ENCODE results near the gene ALDOC.
A peak's percentile ranks its signal among the peaks of the same experiment; 100 is the strongest.

ALDOC gene

GRCh38 chr17:28552176-28552999, 24.3 kb downstream of the ALDOC start, which contains the start of gene UNC119:
Gene UNC119, minus strand, starts transcription at chr17:28552624. Its CDS starts 67 bp downstream, at chr17:28552557.
- peak; percentile 61 for DNase-seq (ENCODE audit: low read depth)

- DNase-seq (ENCODE audit: low read depth) = no peak
These were observed 25.1 kb downstream of the ALDOC start for GRCh38 chr17:28551421-28552175.

GRCh38 chr17:28550858-28551257, 25.8 kb downstream of the ALDOC start:
- DNase-seq (ENCODE audit: low read depth) = no peak

DNA sequence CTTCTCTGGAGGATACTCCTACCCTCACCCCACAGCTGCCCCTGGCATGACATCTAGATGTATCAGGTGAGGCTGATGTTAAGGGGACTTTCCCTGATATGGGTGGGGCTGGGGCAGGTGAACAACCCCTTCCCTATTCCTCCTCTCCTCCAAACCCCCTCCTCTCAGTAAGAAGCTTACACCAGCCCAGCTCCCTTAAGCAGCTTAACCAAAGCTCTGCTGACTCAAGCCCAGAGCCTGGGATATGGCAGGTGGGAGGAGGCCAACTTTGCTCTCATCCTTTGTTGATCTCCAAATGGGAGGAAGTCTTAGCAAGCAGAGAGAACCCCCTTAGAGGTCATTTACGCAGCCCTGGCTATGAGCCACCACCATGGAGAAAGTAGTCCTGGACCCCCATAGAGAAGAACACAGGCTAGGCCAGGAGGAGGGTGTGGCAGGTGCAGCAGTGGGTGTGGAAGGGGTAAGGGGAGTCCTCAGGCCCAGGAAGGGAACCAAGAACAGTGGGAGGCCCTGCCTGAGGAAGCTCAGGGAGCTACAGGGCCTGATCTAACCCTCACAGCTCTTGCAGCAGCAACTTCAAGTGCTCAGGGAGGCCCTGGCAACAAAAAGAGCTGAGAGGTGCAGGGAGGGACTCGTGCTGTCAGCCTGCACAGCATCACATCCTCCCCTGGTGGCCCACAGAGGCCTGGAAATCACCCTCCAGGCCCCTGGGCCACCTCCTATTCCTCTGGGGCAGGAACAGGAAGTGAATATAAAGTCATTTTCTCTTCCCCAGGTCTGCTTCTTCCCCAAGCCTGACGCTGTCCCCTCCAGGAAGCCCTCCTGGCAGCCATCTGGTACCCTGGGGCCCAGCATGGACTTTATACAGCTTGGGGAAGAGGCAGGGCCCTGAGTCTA, 27.2 kb downstream of the ALDOC start:
- DNase-seq (ENCODE audit: low read depth) = peak; percentile 15

GRCh38 chr17:28548417-28549130, 28.1 kb downstream of the ALDOC start:
- DNase-seq (ENCODE audit: low read depth) = no peak

- DNase-seq (ENCODE audit: low read depth) = peak; percentile 11
These were observed 28.9 kb downstream of the ALDOC start for GRCh38 chr17:28547623-28548416.

DNA sequence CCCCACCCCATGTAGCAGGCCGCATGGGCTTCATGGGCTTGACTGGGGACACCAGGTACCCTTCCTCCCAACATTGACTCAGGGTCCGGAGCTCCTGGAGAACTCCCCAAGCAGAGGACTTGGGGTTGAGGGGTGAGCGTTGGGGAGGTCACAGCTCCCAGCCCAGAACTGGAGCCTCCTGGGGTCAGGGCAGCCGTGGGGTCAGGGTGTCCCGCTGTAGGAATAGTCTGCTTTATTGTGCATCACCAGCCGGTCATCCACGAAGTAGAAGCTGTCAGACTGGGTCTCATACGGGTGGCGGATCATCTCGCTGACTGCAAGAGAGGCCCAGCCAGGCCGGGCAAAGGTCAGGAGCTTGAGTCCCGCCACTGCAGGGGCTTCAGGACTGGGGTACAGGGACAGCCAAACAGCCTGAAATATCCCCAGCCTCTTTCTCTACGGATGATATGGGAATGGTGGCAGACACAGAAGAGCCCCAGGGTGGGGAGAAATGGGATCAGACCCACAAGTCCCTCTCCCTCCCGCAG, 29.5 kb downstream of the ALDOC start:
- no peak for DNase-seq (ENCODE audit: low read depth)

- DNase-seq (ENCODE audit: low read depth) = no peak
These were observed 30.8 kb downstream of the ALDOC start for GRCh38 chr17:28545787-28546415.

DNA sequence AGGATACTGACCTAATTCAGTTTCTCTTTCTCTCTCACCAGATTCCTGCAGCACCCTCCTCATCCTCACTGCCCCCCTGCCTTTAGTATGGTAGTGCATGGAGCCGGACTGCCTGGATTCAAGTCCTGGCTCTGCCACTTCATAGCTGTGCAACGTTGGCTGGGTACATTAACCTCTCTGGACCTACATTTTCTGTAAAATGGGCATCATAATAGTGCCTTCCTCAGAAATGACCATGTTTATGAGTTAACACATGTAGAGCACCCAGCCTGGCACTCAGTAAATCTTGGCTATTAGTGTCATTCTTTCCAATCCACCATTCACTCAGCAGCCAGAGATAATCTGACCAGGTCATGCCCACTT, 31.6 kb downstream of the ALDOC start:
- no peak for DNase-seq (ENCODE audit: low read depth)

DNA sequence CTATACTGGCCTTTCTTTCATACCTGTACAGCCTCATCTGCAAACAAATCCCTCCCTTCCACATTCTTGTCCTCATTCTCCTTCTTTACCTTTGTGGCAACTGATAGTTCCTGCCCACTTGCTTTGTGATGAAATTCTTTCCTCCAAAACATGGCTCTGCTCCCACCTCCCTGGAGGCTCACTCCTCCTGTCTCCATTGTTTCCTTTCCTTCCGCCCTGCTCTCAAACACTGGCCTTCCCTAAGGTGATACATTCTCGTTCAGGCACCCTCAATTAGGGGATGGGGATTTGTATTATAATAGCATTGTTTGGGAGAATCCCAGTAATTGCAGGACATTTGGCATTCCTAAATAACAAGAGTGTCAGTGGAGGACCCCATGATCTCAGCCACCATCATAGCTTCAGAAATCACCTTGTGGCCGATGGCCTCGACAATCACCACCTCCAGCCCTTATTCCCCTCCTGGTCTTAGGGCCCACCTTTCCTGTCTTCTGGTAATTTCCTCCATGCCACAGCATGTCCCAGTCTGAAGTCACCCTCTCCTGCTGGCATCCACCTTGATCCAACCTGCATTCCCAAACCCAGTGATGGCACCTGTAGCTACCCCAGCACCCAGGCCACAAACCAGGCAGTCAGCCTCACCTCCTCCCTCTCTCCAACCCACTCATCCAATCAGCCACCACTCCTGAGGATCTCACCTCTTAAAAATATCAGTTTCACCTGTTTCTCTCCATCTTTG, 32.1 kb downstream of the ALDOC start:
- DNase-seq (ENCODE audit: low read depth) = no peak

- DNase-seq (ENCODE audit: low read depth) = no peak
These were observed 35.3 kb downstream of the ALDOC start for GRCh38 chr17:28541439-28541838.

DNA sequence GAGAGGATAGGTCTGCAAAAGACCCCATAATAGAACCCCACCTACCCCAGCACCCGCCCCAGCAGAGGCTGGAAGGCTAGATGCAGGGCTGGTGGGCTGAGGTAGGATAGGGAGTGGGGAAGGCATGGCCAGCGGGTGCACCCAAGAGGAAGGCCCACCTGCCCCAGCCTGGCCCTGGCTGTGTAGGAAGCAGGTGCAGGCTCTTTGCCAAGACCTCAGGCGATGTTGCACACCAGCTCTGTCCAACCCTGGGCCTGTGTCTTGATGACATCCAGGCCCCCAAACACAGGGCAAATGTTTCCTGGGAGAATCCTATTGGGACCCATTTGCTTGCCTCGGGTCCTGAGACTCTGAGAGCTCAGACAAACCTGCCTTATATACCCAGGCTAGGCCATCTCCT, 36.5 kb downstream of the ALDOC start:
- DNase-seq (ENCODE audit: low read depth) = no peak

DNA sequence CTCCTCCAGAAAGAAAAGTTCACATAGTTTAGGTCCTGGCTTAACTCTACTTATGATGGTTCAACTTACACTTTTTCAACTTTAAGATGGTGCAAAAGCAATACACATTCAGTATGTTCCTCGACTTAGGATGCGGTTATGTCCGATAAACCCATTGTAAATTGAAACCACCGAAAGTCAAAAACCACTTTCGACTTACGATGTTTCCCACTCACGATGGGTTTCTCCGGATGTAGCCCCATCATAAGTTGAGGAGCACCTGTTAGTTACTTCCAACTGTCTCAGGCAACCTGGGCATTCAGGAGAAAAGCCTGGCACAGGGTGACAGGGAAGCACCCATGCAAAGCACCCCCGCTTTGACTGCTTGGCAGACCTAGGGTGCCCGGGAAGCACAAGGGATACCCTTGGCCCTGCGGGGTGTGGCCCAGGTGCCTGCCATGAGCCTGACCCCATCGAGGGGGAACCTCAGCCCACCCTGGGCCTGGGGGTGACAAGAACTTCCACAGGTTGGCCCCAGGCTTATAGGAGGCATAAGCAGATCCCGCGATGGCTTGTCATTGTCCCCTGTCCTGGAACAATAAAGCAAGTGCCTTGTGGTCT, 38.3 kb downstream of the ALDOC start:
- DNase-seq (ENCODE audit: low read depth) = no peak

GRCh38 chr17:28537219-28537610, 39.5 kb downstream of the ALDOC start:
- no peak for DNase-seq (ENCODE audit: low read depth)

DNA sequence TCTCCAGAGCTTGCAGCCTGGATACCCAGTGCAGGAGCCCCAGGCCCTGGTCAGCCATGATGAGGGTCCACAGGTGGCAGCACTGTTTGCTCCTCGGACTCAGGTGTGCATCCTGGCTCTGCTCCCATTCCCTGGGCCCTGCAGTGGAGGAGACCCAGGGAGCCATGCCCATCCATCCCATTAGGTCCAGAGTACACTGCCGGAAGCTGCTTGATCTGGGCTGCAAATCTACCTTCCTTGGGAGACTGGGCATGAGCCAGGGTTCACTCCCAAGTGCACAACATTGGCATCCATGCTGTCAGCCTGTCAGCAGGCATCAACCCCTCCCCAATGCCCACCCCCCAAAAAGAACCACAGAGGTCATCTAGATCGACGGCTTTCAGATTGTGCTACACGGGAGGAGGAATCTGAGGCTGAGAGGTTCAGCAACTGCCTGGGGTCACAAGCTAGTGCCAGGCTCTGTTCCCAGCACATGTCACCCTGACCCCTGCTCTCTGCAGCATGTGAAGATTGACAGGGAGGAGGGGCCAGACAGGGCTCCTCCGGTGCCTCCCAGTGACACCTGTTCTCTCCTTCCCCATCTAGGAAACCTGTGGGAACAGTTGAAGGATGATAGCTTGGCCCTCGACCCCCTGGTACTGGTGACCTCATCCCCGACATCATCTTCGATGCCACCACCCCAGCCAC, 40.0 kb downstream of the ALDOC start:
- DNase-seq (ENCODE audit: low read depth) = no peak

DNA sequence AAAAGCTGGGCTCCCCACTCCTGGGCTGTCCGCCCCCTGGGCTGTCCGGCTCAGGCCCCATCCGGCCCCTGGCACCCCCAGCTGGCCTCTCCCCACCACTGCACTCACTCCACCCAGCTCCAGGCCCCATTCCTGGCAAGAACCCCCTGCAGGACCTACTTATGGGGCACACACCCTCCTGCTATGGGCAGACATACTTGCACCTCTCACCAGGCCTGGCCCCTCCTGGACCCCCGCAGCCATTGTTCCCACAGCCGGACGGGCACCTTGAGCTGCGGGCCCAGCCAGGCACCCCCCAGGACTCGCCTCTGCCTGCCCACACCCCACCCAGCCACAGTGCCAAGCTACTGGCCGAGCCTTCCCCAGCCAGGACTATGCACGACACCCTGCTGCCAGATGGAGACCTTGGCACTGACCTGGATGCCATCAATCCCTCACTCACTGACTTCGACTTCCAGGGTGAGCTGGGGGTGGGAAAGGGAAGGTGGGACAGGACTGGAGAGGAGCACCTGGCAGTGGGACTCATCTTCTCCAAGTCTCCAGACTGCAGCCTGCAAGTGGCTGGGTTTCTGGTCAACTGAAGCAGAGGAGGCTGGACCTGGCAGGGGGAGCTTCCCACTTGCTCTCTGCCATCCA, 41.8 kb downstream of the ALDOC start:
- DNase-seq (ENCODE audit: low read depth) = no peak

DNA sequence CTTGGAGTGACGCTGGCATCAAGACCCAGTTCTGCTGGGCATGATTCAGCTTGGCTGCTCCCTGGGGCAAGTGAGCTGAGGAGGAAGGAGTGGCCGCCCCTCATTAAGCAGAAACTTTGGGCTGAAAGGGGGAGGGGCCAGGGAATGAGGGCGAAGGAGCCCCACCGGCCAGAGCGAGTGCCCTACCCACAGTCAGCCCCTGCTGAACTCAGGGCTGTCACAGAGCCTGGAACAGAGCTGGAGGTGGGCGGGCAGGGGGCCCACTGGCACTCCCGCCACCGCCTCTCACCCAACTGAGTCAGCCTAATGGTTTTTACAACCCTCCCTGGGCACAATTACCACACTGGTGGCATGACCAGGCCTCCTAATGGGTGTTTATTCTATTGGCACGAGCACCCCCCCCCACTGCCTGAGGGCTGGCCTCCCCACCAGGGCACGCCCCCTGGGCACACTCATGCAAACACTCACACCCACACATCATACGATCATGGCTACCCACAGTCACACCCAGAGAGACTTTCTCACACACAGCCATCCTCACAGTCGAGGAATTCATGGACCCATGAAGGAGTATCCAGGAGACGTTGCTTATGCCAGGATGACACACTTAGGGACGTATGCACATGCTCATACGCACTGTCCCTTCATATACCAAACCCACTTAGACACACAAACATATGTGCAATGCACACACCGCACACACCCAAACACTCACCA, 43.4 kb downstream of the ALDOC start:
- DNase-seq (ENCODE audit: low read depth) = no peak
